Activated naive CD4-positive, alpha-beta T cell treated with anti-CD3 and anti-CD28 coated beads, Interleukin-2, amount 50 U/mL, for 72 hours (primary cell): ENCODE measurements around the gene CD9. TPM values are rescaled to one million over a fixed set of nuclear protein-coding genes. Genes with fewer than 3 reads are reported as not detected.
A peak's percentile ranks its signal among the peaks of the same experiment; 100 is the strongest.

ENCODE experiments used
- ATAC-seq, 2 donors: fragments of 150-1000 bp; cut with Tn5 transposase; 2 replicates each; pipeline ENCODE4 v1.10.0; 2021; ENCODE audit warnings: mild to moderate bottlenecking in 2 of 2, moderate library complexity in 2 of 2
- DNase-seq, 2 donors: peaks; one replicate each; pipeline ENCODE4 v3.0.0; 2021 to 2022; ENCODE audit warnings: low spot score in 2 of 2
- H3K27ac Mint-ChIP-seq, 2 donors: one replicate each; pipeline ENCODE4 v1.8.0; 2022; ENCODE audit warnings: mild to moderate bottlenecking in 2 of 2, mixed read lengths in 2 of 2
- H3K36me3 Mint-ChIP-seq, 2 donors: one replicate each; pipeline ENCODE4 v1.8.0; 2022; ENCODE audit warnings: mixed read lengths in 2 of 2
- H3K9me3 Mint-ChIP-seq, 2 donors: one replicate each; pipeline ENCODE4 v1.8.0; 2022; ENCODE audit warnings: mixed read lengths in 2 of 2
- total RNA-seq, 2 donors: library from RNA; stranded (reverse); gene quantifications; one replicate each; pipeline ENCODE4 v1.2.3, GENCODE V29; 2022

The CD9 gene
- total RNA-seq, 2 donors from 2014 or later: 3.4 to 27.0 TPM

GRCh38 chr12:6284273-6284672 is 84.1 kb downstream of the CD9 start:
- no peaks in the 10 kb centered on the region for H3K9me3 Mint-ChIP-seq
- no peaks in the 10 kb centered on the region for H3K36me3 Mint-ChIP-seq
- DNase-seq (no peak), ATAC-seq (no peak)
- H3K27ac Mint-ChIP-seq: no peak overlapping the region

- no peaks in the 10 kb centered on the region for H3K9me3 Mint-ChIP-seq
- peak; percentile 79 to 85 for ATAC-seq
- H3K27ac Mint-ChIP-seq: no peak overlapping the region
- DNase-seq: peak in 1 of 2 donors; percentile 73
- H3K36me3 Mint-ChIP-seq: no peaks in the 10 kb centered on the region
These were observed 84.9 kb downstream of the CD9 start for GRCh38 chr12:6285063-6285477.

GRCh38 chr12:6285532-6286306 is 85.5 kb downstream of the CD9 start:
- H3K27ac Mint-ChIP-seq: no peak overlapping the region
- ATAC-seq (no peak), DNase-seq (no peak)
- H3K36me3 Mint-ChIP-seq: no peaks in the 10 kb centered on the region
- H3K9me3 Mint-ChIP-seq: no peaks in the 10 kb centered on the region

Other genes with a start within 250 kb of the CD9 start
- under 1 TPM in 1 of 2 donors, not detected in 1; 0.12 TPM for gene VWF, start 75.7 kb upstream of the CD9 start, total RNA-seq
- gene PLEKHG6, start 110.3 kb downstream of the CD9 start, total RNA-seq: not detected
- 10 to 100 TPM; 49.3 to 62.6 TPM for gene TNFRSF1A, start 141.7 kb downstream of the CD9 start, total RNA-seq
- gene SCNN1A, start 175.2 kb downstream of the CD9 start, total RNA-seq: 1 to 10 TPM; 1.1 to 2.8 TPM
- 1 to 10 TPM; 2.0 to 3.1 TPM for gene LTBR, start 183.8 kb downstream of the CD9 start, total RNA-seq
- 100 to 1,000 TPM in 1 of 2 donors, 10 to 100 TPM in 1; 77.9 to 162 TPM for gene CD27, start 244.6 kb downstream of the CD9 start, total RNA-seq